ENCODE data around the gene CMIP. TPM values are rescaled to one million over a fixed set of nuclear protein-coding genes. Genes with fewer than 3 reads are reported as not detected.
A peak's percentile ranks its signal among the peaks of the same experiment; 100 is the strongest.

Gene CMIP
- total RNA-seq, 1 experiment from 2014 or later = 48.2 TPM

DNA sequence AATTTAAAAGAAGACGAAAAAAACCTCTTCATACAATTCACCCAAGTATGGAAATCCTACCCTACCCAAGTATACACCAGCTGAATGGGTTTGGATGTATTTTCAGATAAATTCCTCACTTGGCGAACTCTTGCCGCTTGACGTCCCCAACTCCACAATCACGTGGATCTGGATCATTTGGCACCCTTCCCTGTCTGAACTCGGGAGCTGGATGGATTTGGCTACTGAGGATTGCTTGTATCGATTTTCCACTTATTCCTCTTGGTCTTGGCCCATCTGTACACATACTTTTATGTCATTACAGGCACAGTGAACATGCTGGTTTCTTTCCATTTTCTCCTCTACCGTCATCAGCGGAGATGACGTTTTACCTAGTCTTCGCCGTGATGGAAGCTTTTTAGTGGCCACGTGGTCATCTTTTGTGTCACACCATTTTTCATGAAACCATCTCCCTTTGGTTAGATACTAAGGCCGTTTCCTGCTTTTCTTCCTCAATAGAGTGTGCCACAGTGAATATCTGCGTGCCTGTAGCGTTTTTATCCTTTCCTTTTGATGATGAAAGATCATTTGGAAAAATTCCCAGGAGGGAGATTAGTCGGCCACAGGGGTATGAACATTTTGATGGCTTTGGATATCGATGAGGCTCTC, 47.1 kb downstream of the CMIP start:
- H3K14ac ChIP-seq (ENCODE audit: insufficient read depth, low read length) = no peak overlapping the region
- H3K27ac Mint-ChIP-seq = peak overlapping the region; percentile 27 to 93 (median 71); a peak in 3 of 7 replicates
- no peak overlapping the region for H4K5ac ChIP-seq (ENCODE audit: insufficient read length, low read depth, low read length)
- no peak overlapping the region for H3K27ac ChIP-seq (ENCODE audit: insufficient read length, low read depth, low read length)
- peaks cover 33 to 39% of the 10 kb centered on the region in 2 experiments for H3K4me1 Mint-ChIP-seq
- peaks cover 2% of the 10 kb centered on the region for H4K20me1 ChIP-seq (ENCODE audit: control insufficient read depth, insufficient read depth, insufficient read length)
- H3K56ac ChIP-seq (ENCODE audit: insufficient read length, low read depth, low read length) = no peak overlapping the region
- H3K9me3 Mint-ChIP-seq = no peaks in the 10 kb centered on the region
- H3K27me3 ChIP-seq (ENCODE audit: insufficient read depth, low read length) = no peaks in the 10 kb centered on the region
- no peak for TF ChIP-seq CTCF (conservative IDR thresholded peaks at IDR 0.05)
- peaks cover 7% of the 10 kb centered on the region; the same call in 1 of the 2 replicates for H3K79me2 ChIP-seq (ENCODE audit: insufficient read depth, low read length)
- no peak overlapping the region for H2BK15ac ChIP-seq (ENCODE audit: low read depth, low read length)
- DNase-seq = no peak
- no peak overlapping the region for H4K91ac ChIP-seq (ENCODE audit: insufficient read length, low read depth, low read length)
- H2BK20ac ChIP-seq (ENCODE audit: low read depth, low read length, poor library complexity, severe bottlenecking) = no peak overlapping the region
- no peak overlapping the region for H2BK5ac ChIP-seq (ENCODE audit: insufficient read length, low read length)
- no peak overlapping the region for H2BK120ac ChIP-seq (ENCODE audit: low read depth, low read length, poor library complexity, severe bottlenecking)
- H4K8ac ChIP-seq (replicated peaks; ENCODE audit: insufficient read length, low read depth, low read length) = no peak overlapping the region
- no peak overlapping the region for H3K4me2 ChIP-seq (ENCODE audit: insufficient read depth, insufficient read length, low read length)
- no peaks in the 10 kb centered on the region; the same call in 1 of the 2 replicates for H3K4me1 ChIP-seq (ENCODE audit: insufficient read depth, low read length)
- no peaks in the 10 kb centered on the region for H3K27me3 Mint-ChIP-seq (ENCODE audit: low read depth)
- H3K23ac ChIP-seq (ENCODE audit: insufficient read length, low read depth, low read length) = no peak overlapping the region
- H3K9me3 ChIP-seq (ENCODE audit: control insufficient read depth, low read depth, low read length) = no peaks in the 10 kb centered on the region
- no peaks in the 10 kb centered on the region for H3K23me2 ChIP-seq (ENCODE audit: insufficient read length, low read depth, low read length, poor library complexity, severe bottlenecking)
- no peak overlapping the region for H3K9ac ChIP-seq (ENCODE audit: extremely low read depth, insufficient read length, low read length)
- no CpG with 5 or more reads among the region's 18 CpGs for WGBS (ENCODE audit: extremely low coverage, insufficient read length, low lambda C conversion rate)
- H2AFZ ChIP-seq (ENCODE audit: low read length) = no peak overlapping the region
- no peak overlapping the region for H3K4me3 Mint-ChIP-seq
- no peaks in the 10 kb centered on the region; a peak in 1 of 7 replicates for H3K36me3 Mint-ChIP-seq (ENCODE audit: insufficient read depth in 1 of 3, low read depth in 3 of 3)
- H3T11ph ChIP-seq (ENCODE audit: low read length) = no peak overlapping the region
- no peak overlapping the region for H2AK5ac ChIP-seq (ENCODE audit: insufficient read length, low read length)
- H2BK12ac ChIP-seq (ENCODE audit: insufficient read length, low read depth, low read length) = no peak overlapping the region
- peaks cover 4% of the 10 kb centered on the region for H3K79me1 ChIP-seq (ENCODE audit: insufficient read depth, low read depth, low read length, poor library complexity, severe bottlenecking)
- H3K4ac ChIP-seq (ENCODE audit: low read depth, low read length) = no peak overlapping the region
- no peak overlapping the region for H3K18ac ChIP-seq (ENCODE audit: insufficient read length, low read depth, low read length)

Data from H9 (cell line).